ENCODE results near the gene HTT-AS. TPM values are rescaled to one million over a fixed set of nuclear protein-coding genes. Genes with fewer than 3 reads are reported as not detected.

The HTT-AS gene
- total and polyA plus RNA-seq, 5 donors: not detected

GRCh38 chr4:3087115-3087797, 12.9 kb upstream of the HTT-AS start:
- 86% methylated on average over 4 of the region's 4 CpGs for WGBS

GRCh38 chr4:3085948-3086670, 11.8 kb upstream of the HTT-AS start:
- H3K27me3 ChIP-seq (ENCODE audit: control insufficient read depth, insufficient read depth): no peaks in the 10 kb centered on the region
- no peak overlapping the region for H3K4me3 ChIP-seq (ENCODE audit: low read length)
- H3K4me1 ChIP-seq (ENCODE audit: control insufficient read depth, insufficient read depth, low read length): no peaks in the 10 kb centered on the region
- 95% methylated on average over 10 of the region's 10 CpGs for WGBS
- no peaks in the 10 kb centered on the region for H3K9me3 ChIP-seq (ENCODE audit: control insufficient read depth, low read length)
- ATAC-seq (no peak), DNase-seq (no peak)
- intact Hi-C loops (cut with DNase I): no loop called here
- H3K27ac ChIP-seq (ENCODE audit: low read length): no peak overlapping the region

More at GRCh38 chr4:3087115-3087797, 12.9 kb upstream of the HTT-AS start:
- H3K27ac ChIP-seq (ENCODE audit: low read length): no peak overlapping the region
- no peaks in the 10 kb centered on the region for H3K9me3 ChIP-seq (ENCODE audit: control insufficient read depth, low read length)
- ATAC-seq (no peak), DNase-seq (no peak)
- H3K27me3 ChIP-seq (ENCODE audit: control insufficient read depth, insufficient read depth): no peaks in the 10 kb centered on the region
- intact Hi-C loops (cut with DNase I): no loop called here
- H3K4me1 ChIP-seq (ENCODE audit: control insufficient read depth, insufficient read depth, low read length): no peaks in the 10 kb centered on the region
- no peak overlapping the region for H3K4me3 ChIP-seq (ENCODE audit: low read length)

- WGBS: 76% methylated on average over 1 of the region's 1 CpG
- no peak for ATAC-seq
- Histone ChIP-seq H3K27ac (ENCODE audit: low read length) (no peak overlapping the region), H3K4me1 (ENCODE audit: control insufficient read depth, insufficient read depth, low read length) (no peaks in the 10 kb centered on the region), H3K9me3 (ENCODE audit: control insufficient read depth, low read length) (no peaks in the 10 kb centered on the region), H3K27me3 (ENCODE audit: control insufficient read depth, insufficient read depth) (no peaks in the 10 kb centered on the region), H3K4me3 (ENCODE audit: low read length) (no peak overlapping the region)
- intact Hi-C loops (cut with DNase I): no loop called here
- DNase-seq: no peak
These were observed 9.4 kb upstream of the HTT-AS start for GRCh38 chr4:3083732-3084131.

GRCh38 chr4:3082925-3083515, 8.7 kb upstream of the HTT-AS start:
- intact Hi-C loops (cut with DNase I): no loop called here
- Histone ChIP-seq H3K27me3 (ENCODE audit: control insufficient read depth, insufficient read depth) (no peaks in the 10 kb centered on the region), H3K9me3 (ENCODE audit: control insufficient read depth, low read length) (no peaks in the 10 kb centered on the region), H3K4me1 (ENCODE audit: control insufficient read depth, insufficient read depth, low read length) (no peaks in the 10 kb centered on the region), H3K4me3 (ENCODE audit: low read length) (no peak overlapping the region), H3K27ac (ENCODE audit: low read length) (no peak overlapping the region)
- WGBS: 85% methylated on average over 6 of the region's 6 CpGs
- DNase-seq: no peak
- no peak for ATAC-seq

- 64% methylated on average over 6 of the region's 6 CpGs for WGBS
- Histone ChIP-seq H3K27ac (ENCODE audit: low read length) (no peak overlapping the region), H3K27me3 (ENCODE audit: control insufficient read depth, insufficient read depth) (no peaks in the 10 kb centered on the region), H3K4me3 (ENCODE audit: low read length) (no peak overlapping the region), H3K4me1 (ENCODE audit: control insufficient read depth, insufficient read depth, low read length) (peaks cover 2% of the 10 kb centered on the region), H3K9me3 (ENCODE audit: control insufficient read depth, low read length) (no peaks in the 10 kb centered on the region)
- intact Hi-C loops (cut with DNase I): no loop called here
- DNase-seq: no peak
- no peak for ATAC-seq
These were observed 5.4 kb upstream of the HTT-AS start for GRCh38 chr4:3079694-3080123.

GRCh38 chr4:3077796-3078195, 3.5 kb upstream of the HTT-AS start:
- peaks cover 2% of the 10 kb centered on the region for H3K4me1 ChIP-seq (ENCODE audit: control insufficient read depth, insufficient read depth, low read length)
- H3K4me3 ChIP-seq (ENCODE audit: low read length): no peak overlapping the region
- 76% methylated on average over 2 of the region's 2 CpGs for WGBS
- intact Hi-C loops (cut with DNase I): no loop called here
- H3K9me3 ChIP-seq (ENCODE audit: control insufficient read depth, low read length): no peaks in the 10 kb centered on the region
- no peak overlapping the region for H3K27ac ChIP-seq (ENCODE audit: low read length)
- DNase-seq: no peak
- no peak for ATAC-seq
- no peaks in the 10 kb centered on the region for H3K27me3 ChIP-seq (ENCODE audit: control insufficient read depth, insufficient read depth)

- no peak for DNase-seq
- under 1% methylated on average over 8 of the region's 8 CpGs for WGBS
- H3K27me3 ChIP-seq (ENCODE audit: control insufficient read depth, insufficient read depth): no peaks in the 10 kb centered on the region
- intact Hi-C loops (cut with DNase I): no loop called here
- H3K27ac ChIP-seq (ENCODE audit: low read length): no peak overlapping the region
- H3K4me3 ChIP-seq (ENCODE audit: low read length): peak overlapping the region; percentile 33
- peaks cover 2% of the 10 kb centered on the region for H3K4me1 ChIP-seq (ENCODE audit: control insufficient read depth, insufficient read depth, low read length)
- no peaks in the 10 kb centered on the region for H3K9me3 ChIP-seq (ENCODE audit: control insufficient read depth, low read length)
- ATAC-seq: no peak
These were observed 1.3 kb upstream of the HTT-AS start for GRCh38 chr4:3075652-3075981.

GRCh38 chr4:3074846-3075651, 711 bp upstream of the HTT-AS start:
- intact Hi-C loops (cut with DNase I): no loop called here
- under 1% methylated on average over 60 of the region's 60 CpGs for WGBS
- no peaks in the 10 kb centered on the region for H3K9me3 ChIP-seq (ENCODE audit: control insufficient read depth, low read length)
- no peaks in the 10 kb centered on the region for H3K27me3 ChIP-seq (ENCODE audit: control insufficient read depth, insufficient read depth)
- peak overlapping the region; percentile 33 for H3K4me3 ChIP-seq (ENCODE audit: low read length)
- peak overlapping the region; percentile 60 for H3K27ac ChIP-seq (ENCODE audit: low read length)
- DNase-seq (peak; percentile 62 to 80 (median 67)), ATAC-seq (no peak)
- H3K4me1 ChIP-seq (ENCODE audit: control insufficient read depth, insufficient read depth, low read length): peaks cover 2% of the 10 kb centered on the region

- DNase-seq: peak; percentile 43 to 78 (median 69)
- Histone ChIP-seq H3K9me3 (ENCODE audit: control insufficient read depth, low read length) (no peaks in the 10 kb centered on the region), H3K27ac (ENCODE audit: low read length) (peak overlapping the region; percentile 53), H3K4me1 (ENCODE audit: control insufficient read depth, insufficient read depth, low read length) (peaks cover 2% of the 10 kb centered on the region), H3K27me3 (ENCODE audit: control insufficient read depth, insufficient read depth) (no peaks in the 10 kb centered on the region), H3K4me3 (ENCODE audit: low read length) (peak overlapping the region; percentile 70)
- intact Hi-C loops (cut with DNase I): no loop called here
- ATAC-seq: peak; percentile 0
- 10% methylated on average over 53 of the region's 54 CpGs for WGBS
These were observed 920 bp downstream of the HTT-AS start for GRCh38 chr4:3073158-3074077.

- H3K9me3 ChIP-seq (ENCODE audit: control insufficient read depth, low read length): no peaks in the 10 kb centered on the region
- WGBS: 77% methylated on average over 7 of the region's 7 CpGs
- H3K27ac ChIP-seq (ENCODE audit: low read length): no peak overlapping the region
- DNase-seq (no peak), ATAC-seq (no peak)
- H3K27me3 ChIP-seq (ENCODE audit: control insufficient read depth, insufficient read depth): no peaks in the 10 kb centered on the region
- H3K4me1 ChIP-seq (ENCODE audit: control insufficient read depth, insufficient read depth, low read length): peaks cover 2% of the 10 kb centered on the region
- H3K4me3 ChIP-seq (ENCODE audit: low read length): no peak overlapping the region
- intact Hi-C loops (cut with DNase I): no loop called here
These were observed 2.5 kb downstream of the HTT-AS start for GRCh38 chr4:3071811-3072210.

Measured in right cardiac atrium (tissue), 5 donors.